H7 (cell line): ENCODE results near the gene CLN5. TPM values are rescaled to one million over a fixed set of nuclear protein-coding genes. Genes with fewer than 3 reads are reported as not detected.
"Not testable (repeated sequence)": the region's sequence is repeated elsewhere in the genome, so short reads cannot be mapped to it uniquely, and the experiment has no call there.

Experiments used
- DNase-seq: peaks from one replicate; pipeline ENCODE4 v3.0.0; 2012
- H3K27me3 ChIP-seq: 2 replicates; pipeline ENCODE4 v1.6.0; 2011; ENCODE audit warnings: mild to moderate bottlenecking, low read length; ENCODE audit not compliant: control insufficient read depth, insufficient read depth
- H3K36me3 ChIP-seq: replicated peaks from 2 replicates; pipeline ENCODE4 v1.5.1; 2011; ENCODE audit warnings: low read length; ENCODE audit not compliant: control insufficient read depth, insufficient read depth
- H3K4me3 ChIP-seq: 2 replicates; pipeline ENCODE4 v1.5.1; 2011; ENCODE audit warnings: low read depth, mild to moderate bottlenecking, control low read depth, low read length, moderate library complexity; ENCODE audit not compliant: insufficient read depth
- total RNA-seq: library from RNA; depleted of rRNA; stranded (reverse); fragments of >200 nt; shearing (Covaris generic); gene quantifications from 2 replicates; pipeline ENCODE4 v1.2.3, GENCODE V29; 2014; rRNA removed

Gene CLN5
- 7.8 and 8.8 TPM in 2 replicates for total RNA-seq

DNA sequence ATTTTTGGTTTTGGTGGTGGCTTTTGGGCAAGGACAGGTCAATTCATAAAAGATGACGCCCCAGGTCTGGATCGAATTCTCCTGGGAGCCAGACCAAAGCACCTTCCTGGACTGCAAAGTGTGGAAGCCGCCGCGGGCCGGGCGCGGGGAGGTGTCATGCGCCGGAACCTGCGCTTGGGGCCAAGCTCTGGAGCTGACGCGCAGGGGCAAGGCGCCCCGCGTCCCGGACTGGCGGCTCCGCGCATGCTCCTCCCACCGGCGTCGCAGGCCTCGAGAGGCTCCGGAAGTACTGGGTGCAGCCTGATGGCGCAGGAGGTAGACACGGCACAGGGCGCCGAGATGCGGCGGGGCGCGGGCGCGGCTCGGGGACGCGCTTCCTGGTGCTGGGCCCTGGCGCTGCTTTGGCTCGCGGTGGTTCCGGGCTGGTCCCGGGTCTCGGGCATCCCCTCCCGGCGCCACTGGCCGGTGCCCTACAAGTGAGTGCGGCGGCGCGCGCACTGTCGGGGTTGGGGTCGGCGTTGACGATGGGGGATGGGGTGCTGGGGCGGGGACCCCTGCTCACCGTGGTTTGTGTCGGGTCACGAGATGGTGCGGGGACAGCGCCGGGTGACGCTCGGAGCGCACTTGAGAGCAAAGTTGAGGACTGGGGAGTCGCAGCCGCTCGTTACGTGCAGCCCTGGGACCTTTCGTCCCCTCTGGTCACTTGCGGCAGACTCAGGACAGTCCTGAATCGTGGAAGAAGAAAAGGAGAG lies at the start of gene CLN5:
Gene CLN5, plus strand, starts transcription at position 286 of the 752 bp plus-strand sequence. Its CDS starts 18 bp downstream, at position 304.
- DNase-seq: peak; percentile 93
- Histone ChIP-seq H3K27me3 (no peaks in the 10 kb centered on the region), H3K36me3 (no peaks in the 10 kb centered on the region), H3K4me3 (peak within 1 kb of the TSS; percentile 72)

- Histone ChIP-seq H3K36me3 (no peaks in the 10 kb centered on the region), H3K4me3 (no peak overlapping the region), H3K27me3 (no peaks in the 10 kb centered on the region)
- no peak for DNase-seq
Observed at GRCh38 chr13:76942363-76942762, 49.5 kb upstream of the CLN5 start.

GRCh38 chr13:76943646-76944045 lies 48.2 kb upstream of the CLN5 start:
- no peak for DNase-seq
- no peaks in the 10 kb centered on the region for H3K36me3 ChIP-seq
- no peaks in the 10 kb centered on the region for H3K27me3 ChIP-seq
- no peak overlapping the region for H3K4me3 ChIP-seq

DNA sequence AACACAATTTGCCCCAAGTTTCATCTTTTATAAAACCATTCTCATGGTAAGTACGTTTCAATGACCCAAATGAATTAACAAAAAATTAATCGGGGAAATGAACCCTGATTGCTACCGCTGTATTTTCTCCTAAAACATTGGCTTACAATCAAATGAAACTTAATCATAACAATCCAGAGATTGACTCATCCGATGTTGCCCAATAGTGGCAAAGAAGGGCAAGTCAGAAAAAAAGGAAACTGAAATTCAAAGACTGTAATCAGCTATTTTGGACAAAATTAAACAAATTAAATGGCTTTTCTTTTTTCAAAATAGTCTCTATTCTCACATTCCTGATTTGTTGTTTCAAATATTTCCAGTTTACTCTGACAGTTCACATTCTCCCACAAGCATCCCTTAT lies 47.4 kb upstream of the CLN5 start:
- no peaks in the 10 kb centered on the region for H3K36me3 ChIP-seq
- no peak for DNase-seq
- H3K27me3 ChIP-seq: no peaks in the 10 kb centered on the region
- H3K4me3 ChIP-seq: no peak overlapping the region

DNA sequence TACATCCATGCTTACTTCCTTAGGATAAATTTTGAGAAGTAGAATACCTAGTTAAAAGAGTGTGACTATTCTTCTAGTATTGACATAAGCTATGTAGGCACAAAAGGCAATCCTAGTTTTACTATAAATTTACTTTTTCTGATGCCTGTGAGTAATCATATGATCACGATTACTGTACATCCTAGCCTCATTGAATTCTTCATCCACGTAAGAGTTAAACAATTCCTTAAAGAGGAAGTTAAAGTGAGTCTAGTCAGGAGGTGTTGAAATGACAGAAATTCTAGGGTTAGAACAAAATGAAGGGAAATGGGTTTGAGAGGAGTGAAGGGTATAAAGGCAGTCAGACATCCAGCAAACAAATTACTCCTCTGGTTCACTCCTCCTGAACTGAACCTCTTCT lies 43.7 kb upstream of the CLN5 start, which contains the start of gene ACOD1:
Gene ACOD1, plus strand, starts transcription at position 363 of the 400 bp plus-strand sequence. CDS start 48 bp downstream, outside the sequence.
- no peaks in the 10 kb centered on the region for H3K27me3 ChIP-seq
- DNase-seq: no peak
- no peaks in the 10 kb centered on the region for H3K36me3 ChIP-seq
- no peak within 1 kb of the TSS for H3K4me3 ChIP-seq

- H3K36me3 ChIP-seq: no peaks in the 10 kb centered on the region
- no peak overlapping the region for H3K4me3 ChIP-seq
- no peaks in the 10 kb centered on the region for H3K27me3 ChIP-seq
- no peak for DNase-seq
Observed at GRCh38 chr13:76950101-76950500, 41.8 kb upstream of the CLN5 start.

DNA sequence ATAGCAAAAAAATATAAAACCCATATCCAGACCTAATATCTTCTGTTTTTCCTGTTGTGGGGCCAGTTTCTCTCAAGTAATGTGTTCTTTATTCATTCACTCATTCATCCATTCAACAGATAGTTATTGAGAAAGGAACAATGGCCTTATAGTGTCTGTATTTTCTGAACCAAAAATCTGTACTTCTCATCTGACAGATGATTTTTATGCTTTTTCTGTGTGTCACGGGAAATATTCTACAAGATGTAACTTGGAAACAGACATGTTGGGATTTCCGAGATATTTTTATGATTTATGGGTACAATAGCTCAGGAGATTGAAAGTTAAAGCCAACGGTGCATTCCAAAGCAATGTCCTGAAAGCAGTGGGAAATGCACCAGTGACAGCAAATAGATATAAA lies 37.9 kb upstream of the CLN5 start:
- Histone ChIP-seq H3K4me3 (no peak overlapping the region), H3K27me3 (no peaks in the 10 kb centered on the region), H3K36me3 (no peaks in the 10 kb centered on the region)
- no peak for DNase-seq

- no peak for DNase-seq
- no peak overlapping the region for H3K4me3 ChIP-seq
- no peaks in the 10 kb centered on the region for H3K27me3 ChIP-seq
- no peaks in the 10 kb centered on the region for H3K36me3 ChIP-seq
Observed at GRCh38 chr13:76954538-76954937, 37.3 kb upstream of the CLN5 start.

DNA sequence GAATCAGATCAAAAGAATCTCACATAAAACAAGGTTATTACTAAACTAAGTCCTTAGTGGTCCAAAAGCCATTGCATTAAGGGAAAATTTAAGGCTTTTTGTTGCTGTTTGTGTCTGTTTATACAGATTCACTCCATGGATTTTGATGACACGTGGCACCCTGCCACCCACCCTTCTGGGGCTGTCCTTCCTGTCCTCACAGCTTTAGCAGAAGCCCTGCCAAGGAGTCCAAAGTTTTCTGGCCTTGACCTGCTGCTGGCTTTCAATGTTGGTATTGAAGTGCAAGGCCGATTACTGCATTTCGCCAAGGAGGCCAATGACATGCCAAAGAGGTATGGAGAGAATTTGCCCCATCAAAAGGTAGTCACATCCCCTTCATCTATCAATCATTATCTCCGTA lies 36.7 kb upstream of the CLN5 start:
- Histone ChIP-seq H3K27me3 (no peaks in the 10 kb centered on the region), H3K4me3 (no peak overlapping the region), H3K36me3 (no peaks in the 10 kb centered on the region)
- no peak for DNase-seq

GRCh38 chr13:76955661-76956060 lies 36.2 kb upstream of the CLN5 start:
- Histone ChIP-seq H3K27me3 (no peaks in the 10 kb centered on the region), H3K36me3 (no peaks in the 10 kb centered on the region), H3K4me3 (no peak overlapping the region)
- no peak for DNase-seq

- no peaks in the 10 kb centered on the region for H3K36me3 ChIP-seq
- no peaks in the 10 kb centered on the region for H3K27me3 ChIP-seq
- H3K4me3 ChIP-seq: no peak overlapping the region
- DNase-seq: no peak
Observed at GRCh38 chr13:76958841-76959432, 32.9 kb upstream of the CLN5 start.

DNA sequence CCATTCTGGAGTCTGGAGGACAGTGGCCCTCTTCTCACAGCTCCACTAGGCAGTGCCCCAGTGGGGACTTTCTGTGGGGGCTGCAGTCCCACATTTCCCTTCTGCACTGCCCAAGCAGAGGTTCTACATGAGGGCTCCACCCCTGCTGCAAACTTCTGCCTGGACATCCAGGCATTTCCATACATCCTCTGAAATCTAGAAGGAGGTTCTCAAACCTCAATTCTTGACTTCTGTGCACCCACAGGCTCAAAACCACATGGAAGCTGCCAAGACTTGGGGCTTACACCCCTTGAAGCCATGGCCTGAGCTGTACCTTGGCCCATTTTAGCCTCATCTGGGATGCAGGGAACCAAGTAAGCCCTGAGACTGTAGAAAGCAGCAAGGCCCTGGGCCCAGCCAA lies 32.1 kb upstream of the CLN5 start:
- H3K36me3 ChIP-seq, H3K4me3 ChIP-seq, DNase-seq, H3K27me3 ChIP-seq: not testable (repeated sequence)

- H3K36me3 ChIP-seq: no peaks in the 10 kb centered on the region
- no peak for DNase-seq
- H3K4me3 ChIP-seq: no peak overlapping the region
- H3K27me3 ChIP-seq: no peaks in the 10 kb centered on the region
Observed at GRCh38 chr13:76965759-76966421, 26.0 kb upstream of the CLN5 start.

- H3K27me3 ChIP-seq: no peaks in the 10 kb centered on the region
- DNase-seq: no peak
- H3K36me3 ChIP-seq: no peaks in the 10 kb centered on the region
- no peak overlapping the region for H3K4me3 ChIP-seq
Observed at GRCh38 chr13:76967031-76967430, 24.9 kb upstream of the CLN5 start.

- no peaks in the 10 kb centered on the region for H3K36me3 ChIP-seq
- H3K4me3 ChIP-seq: no peak overlapping the region
- DNase-seq: no peak
- no peaks in the 10 kb centered on the region for H3K27me3 ChIP-seq
Observed at GRCh38 chr13:76968041-76968440, 23.8 kb upstream of the CLN5 start.
